ENCODE results near the gene NOP10. TPM values are rescaled to one million over a fixed set of nuclear protein-coding genes. Genes with fewer than 3 reads are reported as not detected.

NOP10 gene
- total RNA-seq, 4 donors from 2014 or later: 137 to 194 (median 166) TPM

GRCh38 chr15:34335176-34336032, 7.5 kb downstream of the NOP10 start:
- no peak for ATAC-seq (ENCODE audit: low FRiP score)
- no peak for DNase-seq (ENCODE audit: low spot score)
- no peak for TF ChIP-seq CTCF (IDR thresholded peaks at IDR 0.05)

DNA sequence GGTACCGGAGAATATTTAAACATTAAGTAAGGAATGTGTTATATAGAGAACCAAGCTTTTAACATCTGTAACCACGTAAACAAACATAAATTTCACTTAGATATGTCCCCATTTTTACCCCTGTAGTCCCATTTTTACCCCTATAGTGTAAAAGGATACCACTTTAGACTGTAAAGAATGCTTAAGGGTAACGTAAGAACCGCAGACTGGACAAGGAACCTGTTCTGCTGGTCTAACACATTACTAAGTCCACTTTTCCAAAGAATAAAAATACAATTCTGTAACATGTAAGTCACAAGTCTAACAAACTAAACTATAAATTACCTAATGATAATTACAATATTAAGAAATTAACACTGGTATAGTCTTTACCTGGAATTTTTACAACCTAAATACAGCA, 8.3 kb downstream of the NOP10 start:
- no peak for TF ChIP-seq CTCF (IDR thresholded peaks at IDR 0.05)
- ATAC-seq (ENCODE audit: low FRiP score): no peak

DNA sequence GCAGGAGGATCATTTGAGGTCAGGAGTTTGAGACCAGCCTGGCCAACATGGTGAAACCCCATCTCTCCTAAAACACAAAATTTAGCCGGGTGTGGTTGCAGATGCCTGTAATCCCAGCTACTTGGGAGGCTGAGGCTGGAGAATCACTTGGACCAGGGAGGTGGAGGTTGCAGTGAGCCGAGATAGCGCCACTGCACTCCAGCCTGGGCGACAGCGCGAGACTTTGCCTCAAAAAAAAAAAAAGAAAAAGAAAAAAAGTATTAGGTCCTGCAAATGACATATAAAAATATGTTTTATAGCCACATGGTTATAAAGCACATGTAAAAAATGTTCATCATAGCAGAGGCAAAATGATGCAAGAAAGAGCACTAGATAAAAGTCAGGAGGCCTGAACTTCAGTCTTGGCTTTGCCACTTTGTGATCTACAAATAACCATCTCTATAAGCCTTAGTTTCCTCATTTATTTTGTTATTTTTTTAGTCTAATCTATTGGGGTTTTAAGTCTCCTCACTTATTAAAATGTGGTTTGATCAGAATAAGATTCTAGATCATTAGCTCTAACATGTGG, 10.3 kb downstream of the NOP10 start:
- no peak for DNase-seq (ENCODE audit: low spot score)
- no peak for TF ChIP-seq CTCF (IDR thresholded peaks at IDR 0.05)
- ATAC-seq (ENCODE audit: low FRiP score): no peak

More for the DNA sequence above, 8.3 kb downstream of the NOP10 start:
- no peak for DNase-seq (ENCODE audit: low spot score)

DNA sequence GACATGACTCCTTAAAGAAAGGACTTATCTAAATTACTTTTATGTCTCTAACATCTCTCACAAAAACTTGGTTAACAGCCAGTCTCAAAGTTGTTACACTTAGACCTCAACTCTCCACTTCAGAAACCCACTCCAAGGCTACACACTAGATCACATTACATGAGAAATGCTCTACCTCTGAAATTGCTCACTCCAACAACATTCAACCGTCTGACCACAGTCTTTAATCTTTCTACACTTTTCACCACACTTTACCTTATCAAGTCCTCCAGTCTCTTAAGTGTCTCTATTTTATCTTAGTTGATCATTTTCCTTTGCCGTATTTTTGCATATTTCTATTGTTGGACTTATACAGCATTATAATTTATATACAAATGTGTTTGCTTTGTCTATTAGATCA, 11.1 kb downstream of the NOP10 start:
- DNase-seq (ENCODE audit: low spot score) (no peak), ATAC-seq (ENCODE audit: low FRiP score) (no peak)
- no peak for TF ChIP-seq CTCF (IDR thresholded peaks at IDR 0.05)

DNA sequence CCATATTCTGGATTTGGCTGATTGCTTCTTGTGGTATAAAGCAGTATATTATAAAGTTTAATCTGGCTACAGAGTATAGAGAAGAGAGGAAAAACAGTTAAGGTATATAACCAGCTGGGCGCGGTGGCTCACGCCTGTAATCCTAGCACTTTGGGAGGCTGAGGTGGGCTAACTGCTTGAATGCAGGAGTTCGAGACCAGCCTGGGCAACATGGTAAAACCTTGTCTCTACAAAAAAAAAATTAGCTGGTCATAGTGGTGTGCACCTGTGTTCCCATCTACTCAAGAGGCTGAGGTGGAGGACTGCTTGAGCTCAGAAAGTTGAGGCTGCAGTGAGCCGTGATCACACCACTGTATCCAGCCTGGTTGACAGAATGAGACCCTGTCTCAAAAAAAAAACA, 12.7 kb downstream of the NOP10 start:
- no peak for TF ChIP-seq CTCF (IDR thresholded peaks at IDR 0.05)
- ATAC-seq (ENCODE audit: low FRiP score) (no peak), DNase-seq (ENCODE audit: low spot score) (no peak)

GRCh38 chr15:34329006-34329405, 13.9 kb downstream of the NOP10 start:
- TF ChIP-seq CTCF (IDR thresholded peaks at IDR 0.05): no peak
- no peak for DNase-seq (ENCODE audit: low spot score)
- no peak for ATAC-seq (ENCODE audit: low FRiP score)

- TF ChIP-seq CTCF (IDR thresholded peaks at IDR 0.05): no peak
- ATAC-seq (ENCODE audit: low FRiP score): no peak
- DNase-seq (ENCODE audit: low spot score): no peak
Observed at GRCh38 chr15:34327906-34328305, 15.0 kb downstream of the NOP10 start.
